Body of pancreas (tissue), 4 donors: Measurements from ENCODE around the gene AKAP1.

Source experiments
- CTCF ChIP-seq, 7 experiments: fragments of 450-650 bp in 4 of 7; fragments of 200-600 bp in 3 of 7; sonication (generic) in 3 of 7; IDR thresholded peaks; one replicate each; pipeline ENCODE4 v1.5.1; 2016 to 2019; ENCODE audit warnings: antibody characterized with exemption in 7 of 7
- POLR2A ChIP-seq, 3 donors: fragments of 450-650 bp; IDR thresholded peaks; one replicate each; pipeline ENCODE4 v1.6.1; 2016; ENCODE audit warnings: antibody characterized with exemption in 3 of 3, mild to moderate bottlenecking in 2 of 3

GRCh38 chr17:57111386-57111785 lies 26.3 kb downstream of the AKAP1 start:
- TF ChIP-seq CTCF (IDR thresholded peaks at IDR 0.05) (no peak), POLR2A (IDR thresholded peaks at IDR 0.05) (no peak)
